ENCODE data around the gene TREM2. TPM values are rescaled to one million over a fixed set of nuclear protein-coding genes. Genes with fewer than 3 reads are reported as not detected.

Gene TREM2
- total and polyA plus RNA-seq, 3 donors from 2014 or later, result 0.63 to 2.8 (median 2.2) TPM

GRCh38 chr6:41201764-41202173 lies 38.9 kb upstream of the TREM2 start:
- Histone ChIP-seq H3K27ac (no peak overlapping the region), H3K36me3 (ENCODE audit: low read depth, missing control alignments) (no peaks in the 10 kb centered on the region), H3K4me1 (no peaks in the 10 kb centered on the region), H3K27me3 (no peaks in the 10 kb centered on the region), H3K4me3 (no peak overlapping the region), H3K9me3 (no peaks in the 10 kb centered on the region)
- WGBS, 2 donors, result 71 to 74% methylated on average over 8 of the region's 8 CpGs
- intact Hi-C loops (cut with DNase I; ENCODE audit: low total_unique reads), result no loop called here
- no peak for TF ChIP-seq CTCF (IDR thresholded peaks at IDR 0.05)
- TF ChIP-seq POLR2A (IDR thresholded peaks at IDR 0.05), result no peak
- DNase-seq, result no peak

- no peaks in the 10 kb centered on the region for H3K27me3 ChIP-seq
- no peaks in the 10 kb centered on the region for H3K9me3 ChIP-seq
- 65 to 81% methylated on average over 7 to 12 of the region's 12 CpGs for WGBS, 2 donors
- no peaks in the 10 kb centered on the region for H3K4me1 ChIP-seq
- TF ChIP-seq POLR2A (IDR thresholded peaks at IDR 0.05) (no peak), CTCF (IDR thresholded peaks at IDR 0.05) (no peak)
- no peak within 1 kb of the TSS for H3K4me3 ChIP-seq
- no peak within 1 kb of the TSS for H3K27ac ChIP-seq
- intact Hi-C loops (cut with DNase I; ENCODE audit: low total_unique reads), result no loop called here
- H3K36me3 ChIP-seq (ENCODE audit: low read depth, missing control alignments), result no peaks in the 10 kb centered on the region
- no peak for DNase-seq
Measured at GRCh38 chr6:41200901-41201763, 38.2 kb upstream of the TREM2 start, which contains the start of gene TREML2. Gene TREML2 (minus strand): TSS chr6:41201149. CDS start chr6:41201008, 141 bp downstream.

- Histone ChIP-seq H3K27me3 (no peaks in the 10 kb centered on the region), H3K4me1 (no peaks in the 10 kb centered on the region), H3K4me3 (no peak overlapping the region), H3K9me3 (no peaks in the 10 kb centered on the region), H3K27ac (no peak overlapping the region), H3K36me3 (ENCODE audit: low read depth, missing control alignments) (no peaks in the 10 kb centered on the region)
- peak; percentile 33 for DNase-seq
- WGBS, 2 donors, result 86 to 94% methylated on average over 1 to 2 of the region's 2 CpGs
- TF ChIP-seq CTCF (IDR thresholded peaks at IDR 0.05) (no peak), POLR2A (IDR thresholded peaks at IDR 0.05) (no peak)
- intact Hi-C loops (cut with DNase I; ENCODE audit: low total_unique reads), result no loop called here
Measured at GRCh38 chr6:41200296-41200900, 37.5 kb upstream of the TREM2 start.

- Histone ChIP-seq H3K4me3 (no peak overlapping the region), H3K27me3 (no peaks in the 10 kb centered on the region), H3K4me1 (no peaks in the 10 kb centered on the region), H3K27ac (no peak overlapping the region), H3K9me3 (no peaks in the 10 kb centered on the region), H3K36me3 (ENCODE audit: low read depth, missing control alignments) (no peaks in the 10 kb centered on the region)
- intact Hi-C loops (cut with DNase I; ENCODE audit: low total_unique reads), result no loop called here
- WGBS, 2 donors, result 83 to 100% methylated on average over 1 of the region's 1 CpG
- TF ChIP-seq POLR2A (IDR thresholded peaks at IDR 0.05) (no peak), CTCF (IDR thresholded peaks at IDR 0.05) (no peak)
- DNase-seq, result no peak
Measured at GRCh38 chr6:41199552-41200246, 36.8 kb upstream of the TREM2 start.
